ENCODE data around the gene CERKL.

CERKL gene

GRCh38 chr2:181642086-181642485 is 14.8 kb downstream of the CERKL start:
- Histone ChIP-seq H3K9ac (ENCODE audit: low read length) (no peak overlapping the region), H3K27ac (ENCODE audit: low read depth, low read length) (no peak overlapping the region), H3K36me3 (ENCODE audit: control insufficient read depth, insufficient read depth, low read length) (no peaks in the 10 kb centered on the region), H3K27me3 (ENCODE audit: control insufficient read depth, insufficient read depth, low read length) (no peaks in the 10 kb centered on the region), H3K4me1 (ENCODE audit: control insufficient read depth, insufficient read depth, low read length) (no peaks in the 10 kb centered on the region), H3K4me3 (ENCODE audit: low read length) (no peak overlapping the region)

GRCh38 chr2:181639686-181640085 is 17.2 kb downstream of the CERKL start:
- no peaks in the 10 kb centered on the region for H3K27me3 ChIP-seq (ENCODE audit: control insufficient read depth, insufficient read depth, low read length)
- no peaks in the 10 kb centered on the region for H3K4me1 ChIP-seq (ENCODE audit: control insufficient read depth, insufficient read depth, low read length)
- no peak overlapping the region for H3K9ac ChIP-seq (ENCODE audit: low read length)
- H3K4me3 ChIP-seq (ENCODE audit: low read length) = no peak overlapping the region
- no peaks in the 10 kb centered on the region for H3K36me3 ChIP-seq (ENCODE audit: control insufficient read depth, insufficient read depth, low read length)
- H3K27ac ChIP-seq (ENCODE audit: low read depth, low read length) = no peak overlapping the region

- Histone ChIP-seq H3K27ac (ENCODE audit: low read depth, low read length) (no peak overlapping the region), H3K4me3 (ENCODE audit: low read length) (no peak overlapping the region), H3K27me3 (ENCODE audit: control insufficient read depth, insufficient read depth, low read length) (no peaks in the 10 kb centered on the region), H3K9ac (ENCODE audit: low read length) (no peak overlapping the region), H3K4me1 (ENCODE audit: control insufficient read depth, insufficient read depth, low read length) (no peaks in the 10 kb centered on the region), H3K36me3 (ENCODE audit: control insufficient read depth, insufficient read depth, low read length) (no peaks in the 10 kb centered on the region)
Observed at GRCh38 chr2:181632733-181633401, 24.0 kb downstream of the CERKL start.

- Histone ChIP-seq H3K4me1 (ENCODE audit: control insufficient read depth, insufficient read depth, low read length) (no peaks in the 10 kb centered on the region), H3K36me3 (ENCODE audit: control insufficient read depth, insufficient read depth, low read length) (no peaks in the 10 kb centered on the region), H3K27ac (ENCODE audit: low read depth, low read length) (no peak overlapping the region), H3K27me3 (ENCODE audit: control insufficient read depth, insufficient read depth, low read length) (no peaks in the 10 kb centered on the region), H3K4me3 (ENCODE audit: low read length) (no peak overlapping the region), H3K9ac (ENCODE audit: low read length) (no peak overlapping the region)
Observed at GRCh38 chr2:181628590-181629585, 28.0 kb downstream of the CERKL start.

GRCh38 chr2:181627545-181627944 is 29.4 kb downstream of the CERKL start:
- Histone ChIP-seq H3K27ac (ENCODE audit: low read depth, low read length) (no peak overlapping the region), H3K36me3 (ENCODE audit: control insufficient read depth, insufficient read depth, low read length) (no peaks in the 10 kb centered on the region), H3K4me1 (ENCODE audit: control insufficient read depth, insufficient read depth, low read length) (no peaks in the 10 kb centered on the region), H3K9ac (ENCODE audit: low read length) (no peak overlapping the region), H3K27me3 (ENCODE audit: control insufficient read depth, insufficient read depth, low read length) (no peaks in the 10 kb centered on the region), H3K4me3 (ENCODE audit: low read length) (no peak overlapping the region)

GRCh38 chr2:181626671-181627070 is 30.2 kb downstream of the CERKL start:
- H3K4me1 ChIP-seq (ENCODE audit: control insufficient read depth, insufficient read depth, low read length) = no peaks in the 10 kb centered on the region
- no peak overlapping the region for H3K4me3 ChIP-seq (ENCODE audit: low read length)
- no peaks in the 10 kb centered on the region for H3K27me3 ChIP-seq (ENCODE audit: control insufficient read depth, insufficient read depth, low read length)
- no peak overlapping the region for H3K27ac ChIP-seq (ENCODE audit: low read depth, low read length)
- no peak overlapping the region for H3K9ac ChIP-seq (ENCODE audit: low read length)
- H3K36me3 ChIP-seq (ENCODE audit: control insufficient read depth, insufficient read depth, low read length) = no peaks in the 10 kb centered on the region

- no peaks in the 10 kb centered on the region for H3K36me3 ChIP-seq (ENCODE audit: control insufficient read depth, insufficient read depth, low read length)
- H3K9ac ChIP-seq (ENCODE audit: low read length) = no peak overlapping the region
- H3K4me1 ChIP-seq (ENCODE audit: control insufficient read depth, insufficient read depth, low read length) = no peaks in the 10 kb centered on the region
- no peaks in the 10 kb centered on the region for H3K27me3 ChIP-seq (ENCODE audit: control insufficient read depth, insufficient read depth, low read length)
- H3K27ac ChIP-seq (ENCODE audit: low read depth, low read length) = no peak overlapping the region
- no peak overlapping the region for H3K4me3 ChIP-seq (ENCODE audit: low read length)
Observed at GRCh38 chr2:181623159-181623558, 33.7 kb downstream of the CERKL start.

- H3K4me3 ChIP-seq (ENCODE audit: low read length) = no peak overlapping the region
- no peak overlapping the region for H3K27ac ChIP-seq (ENCODE audit: low read depth, low read length)
- H3K27me3 ChIP-seq (ENCODE audit: control insufficient read depth, insufficient read depth, low read length) = no peaks in the 10 kb centered on the region
- no peaks in the 10 kb centered on the region for H3K36me3 ChIP-seq (ENCODE audit: control insufficient read depth, insufficient read depth, low read length)
- H3K9ac ChIP-seq (ENCODE audit: low read length) = no peak overlapping the region
- H3K4me1 ChIP-seq (ENCODE audit: control insufficient read depth, insufficient read depth, low read length) = no peaks in the 10 kb centered on the region
Observed at GRCh38 chr2:181621779-181622490, 35.0 kb downstream of the CERKL start.

GRCh38 chr2:181619516-181619915 is 37.4 kb downstream of the CERKL start:
- H3K4me3 ChIP-seq (ENCODE audit: low read length) = no peak overlapping the region
- no peaks in the 10 kb centered on the region for H3K4me1 ChIP-seq (ENCODE audit: control insufficient read depth, insufficient read depth, low read length)
- no peaks in the 10 kb centered on the region for H3K36me3 ChIP-seq (ENCODE audit: control insufficient read depth, insufficient read depth, low read length)
- no peaks in the 10 kb centered on the region for H3K27me3 ChIP-seq (ENCODE audit: control insufficient read depth, insufficient read depth, low read length)
- H3K27ac ChIP-seq (ENCODE audit: low read depth, low read length) = no peak overlapping the region
- H3K9ac ChIP-seq (ENCODE audit: low read length) = no peak overlapping the region

GRCh38 chr2:181616715-181617114 is 40.2 kb downstream of the CERKL start:
- H3K4me1 ChIP-seq (ENCODE audit: control insufficient read depth, insufficient read depth, low read length) = no peaks in the 10 kb centered on the region
- H3K27ac ChIP-seq (ENCODE audit: low read depth, low read length) = no peak overlapping the region
- H3K4me3 ChIP-seq (ENCODE audit: low read length) = no peak overlapping the region
- H3K9ac ChIP-seq (ENCODE audit: low read length) = no peak overlapping the region
- H3K36me3 ChIP-seq (ENCODE audit: control insufficient read depth, insufficient read depth, low read length) = no peaks in the 10 kb centered on the region
- no peaks in the 10 kb centered on the region for H3K27me3 ChIP-seq (ENCODE audit: control insufficient read depth, insufficient read depth, low read length)

- H3K4me3 ChIP-seq (ENCODE audit: low read length) = no peak overlapping the region
- no peaks in the 10 kb centered on the region for H3K36me3 ChIP-seq (ENCODE audit: control insufficient read depth, insufficient read depth, low read length)
- H3K4me1 ChIP-seq (ENCODE audit: control insufficient read depth, insufficient read depth, low read length) = no peaks in the 10 kb centered on the region
- no peak overlapping the region for H3K27ac ChIP-seq (ENCODE audit: low read depth, low read length)
- no peaks in the 10 kb centered on the region for H3K27me3 ChIP-seq (ENCODE audit: control insufficient read depth, insufficient read depth, low read length)
- H3K9ac ChIP-seq (ENCODE audit: low read length) = no peak overlapping the region
Observed at GRCh38 chr2:181614874-181615638, 41.8 kb downstream of the CERKL start.

- Histone ChIP-seq H3K36me3 (ENCODE audit: control insufficient read depth, insufficient read depth, low read length) (no peaks in the 10 kb centered on the region), H3K27me3 (ENCODE audit: control insufficient read depth, insufficient read depth, low read length) (no peaks in the 10 kb centered on the region), H3K4me1 (ENCODE audit: control insufficient read depth, insufficient read depth, low read length) (no peaks in the 10 kb centered on the region), H3K9ac (ENCODE audit: low read length) (no peak overlapping the region), H3K27ac (ENCODE audit: low read depth, low read length) (no peak overlapping the region), H3K4me3 (ENCODE audit: low read length) (no peak overlapping the region)
Observed at GRCh38 chr2:181613241-181613640, 43.7 kb downstream of the CERKL start.

Measured in rectal smooth muscle tissue (tissue), 1 donor.